ENCODE data around the gene PACC1.

Gene PACC1

GRCh38 chr1:212451416-212452322, 37.0 kb upstream of the PACC1 start:
- 0 out of 2 replicates have a peak, but pooled peaks cover 3% of the 10 kb centered on the region for H3K4me1 ChIP-seq (ENCODE audit: control insufficient read depth, low read length)
- H3K36me3 ChIP-seq (ENCODE audit: control insufficient read depth, low read length): no peaks in the 10 kb centered on the region
- no peak overlapping the region for H3K27ac ChIP-seq (ENCODE audit: low read depth, low read length)
- no peaks in the 10 kb centered on the region for H3K27me3 ChIP-seq (ENCODE audit: control insufficient read depth, low read length)
- H3K4me2 ChIP-seq (ENCODE audit: low read length): no peak overlapping the region
- H3K9me3 ChIP-seq (ENCODE audit: control insufficient read depth, insufficient read depth, low read length): no peaks in the 10 kb centered on the region
- H3K79me2 ChIP-seq (ENCODE audit: control insufficient read depth, low read length): no peaks in the 10 kb centered on the region
- no peaks in the 10 kb centered on the region for H4K20me1 ChIP-seq (ENCODE audit: control insufficient read depth, insufficient read depth, low read depth, low read length)
- no peaks in the 10 kb centered on the region for H3K9me2 ChIP-seq (replicated peaks; ENCODE audit: control insufficient read depth, low read length)
- no peaks in the 10 kb centered on the region for H3F3A ChIP-seq (ENCODE audit: control insufficient read depth, insufficient read depth)
- no peak overlapping the region for H3K4me3 ChIP-seq (ENCODE audit: low read length)
- no peak for TF ChIP-seq CTCF (IDR thresholded peaks at IDR 0.05; ENCODE audit: low read depth, low read length, poor library complexity, severe bottlenecking)
- no peak for TF ChIP-seq EZH2phosphoT487 (IDR thresholded peaks at IDR 0.05; ENCODE audit: borderline replicate concordance, low read length)

- Histone ChIP-seq H3K4me1 (ENCODE audit: control insufficient read depth, low read length) (no peaks in the 10 kb centered on the region), H3K4me2 (ENCODE audit: low read length) (no peak overlapping the region), H3K9me2 (replicated peaks; ENCODE audit: control insufficient read depth, low read length) (no peaks in the 10 kb centered on the region), H4K20me1 (ENCODE audit: control insufficient read depth, insufficient read depth, low read depth, low read length) (no peaks in the 10 kb centered on the region), H3K9me3 (ENCODE audit: control insufficient read depth, insufficient read depth, low read length) (no peaks in the 10 kb centered on the region), H3F3A (ENCODE audit: control insufficient read depth, insufficient read depth) (no peaks in the 10 kb centered on the region), H3K27me3 (ENCODE audit: control insufficient read depth, low read length) (no peaks in the 10 kb centered on the region), H3K36me3 (ENCODE audit: control insufficient read depth, low read length) (peaks cover 7% of the 10 kb centered on the region), H3K4me3 (ENCODE audit: low read length) (no peak overlapping the region), H3K27ac (ENCODE audit: low read depth, low read length) (no peak overlapping the region), H3K79me2 (ENCODE audit: control insufficient read depth, low read length) (no peaks in the 10 kb centered on the region)
- TF ChIP-seq CTCF (IDR thresholded peaks at IDR 0.05; ENCODE audit: low read depth, low read length, poor library complexity, severe bottlenecking) (no peak), EZH2phosphoT487 (IDR thresholded peaks at IDR 0.05; ENCODE audit: borderline replicate concordance, low read length) (no peak)
Observed at GRCh38 chr1:212450331-212450881, 35.7 kb upstream of the PACC1 start.

- TF ChIP-seq EZH2phosphoT487 (IDR thresholded peaks at IDR 0.05; ENCODE audit: borderline replicate concordance, low read length) (no peak), CTCF (IDR thresholded peaks at IDR 0.05; ENCODE audit: low read depth, low read length, poor library complexity, severe bottlenecking) (no peak)
- Histone ChIP-seq H3K4me2 (ENCODE audit: low read length) (no peak overlapping the region), H3K36me3 (ENCODE audit: control insufficient read depth, low read length) (peaks cover 12% of the 10 kb centered on the region), H3K27me3 (ENCODE audit: control insufficient read depth, low read length) (no peaks in the 10 kb centered on the region), H4K20me1 (ENCODE audit: control insufficient read depth, insufficient read depth, low read depth, low read length) (no peaks in the 10 kb centered on the region), H3K27ac (ENCODE audit: low read depth, low read length) (no peak overlapping the region), H3K4me3 (ENCODE audit: low read length) (no peak overlapping the region), H3F3A (ENCODE audit: control insufficient read depth, insufficient read depth) (no peaks in the 10 kb centered on the region), H3K9me2 (replicated peaks; ENCODE audit: control insufficient read depth, low read length) (no peaks in the 10 kb centered on the region), H3K79me2 (ENCODE audit: control insufficient read depth, low read length) (no peaks in the 10 kb centered on the region), H3K9me3 (ENCODE audit: control insufficient read depth, insufficient read depth, low read length) (no peaks in the 10 kb centered on the region), H3K4me1 (ENCODE audit: control insufficient read depth, low read length) (no peaks in the 10 kb centered on the region)
Observed at GRCh38 chr1:212447478-212447877, 32.8 kb upstream of the PACC1 start.
